GM23338 (cell line): ENCODE measurements around the gene PIM3.

Source experiments
- CTCF ChIP-seq, 2 experiments: fragments of 200-600 bp in 1 of 2; sonication (generic) in 1 of 2; conservative IDR thresholded peaks; 2 replicates each; pipeline versions ENCODE4 v1.5.1 to v1.6.1; 2016 to 2017; ENCODE audit warnings: antibody characterized with exemption in 2 of 2, low read depth in 2 of 2, mild to moderate bottlenecking in 2 of 2, moderate library complexity in 1 of 2
- EZH2phosphoT487 ChIP-seq: fragments of 200-600 bp; sonication (generic); IDR thresholded peaks from one replicate; pipeline ENCODE4 v1.8.1; 2018; ENCODE audit warnings: antibody characterized with exemption; ENCODE audit not compliant: unreplicated experiment
- NANOG ChIP-seq: IDR thresholded peaks from 2 replicates; pipeline ENCODE4 v1.6.1; 2016; ENCODE audit warnings: antibody characterized with exemption, borderline replicate concordance

- no peak for TF ChIP-seq CTCF (conservative IDR thresholded peaks at IDR 0.05; ENCODE audit: low read depth in 2 of 2)
- TF ChIP-seq EZH2phosphoT487: no peak
- no peak for TF ChIP-seq NANOG
These were observed 15.2 kb downstream of the PIM3 start for GRCh38 chr22:49975543-49976389.
